ENCODE measurements around the gene PRKAG1.

- TF ChIP-seq, protein P1, sequence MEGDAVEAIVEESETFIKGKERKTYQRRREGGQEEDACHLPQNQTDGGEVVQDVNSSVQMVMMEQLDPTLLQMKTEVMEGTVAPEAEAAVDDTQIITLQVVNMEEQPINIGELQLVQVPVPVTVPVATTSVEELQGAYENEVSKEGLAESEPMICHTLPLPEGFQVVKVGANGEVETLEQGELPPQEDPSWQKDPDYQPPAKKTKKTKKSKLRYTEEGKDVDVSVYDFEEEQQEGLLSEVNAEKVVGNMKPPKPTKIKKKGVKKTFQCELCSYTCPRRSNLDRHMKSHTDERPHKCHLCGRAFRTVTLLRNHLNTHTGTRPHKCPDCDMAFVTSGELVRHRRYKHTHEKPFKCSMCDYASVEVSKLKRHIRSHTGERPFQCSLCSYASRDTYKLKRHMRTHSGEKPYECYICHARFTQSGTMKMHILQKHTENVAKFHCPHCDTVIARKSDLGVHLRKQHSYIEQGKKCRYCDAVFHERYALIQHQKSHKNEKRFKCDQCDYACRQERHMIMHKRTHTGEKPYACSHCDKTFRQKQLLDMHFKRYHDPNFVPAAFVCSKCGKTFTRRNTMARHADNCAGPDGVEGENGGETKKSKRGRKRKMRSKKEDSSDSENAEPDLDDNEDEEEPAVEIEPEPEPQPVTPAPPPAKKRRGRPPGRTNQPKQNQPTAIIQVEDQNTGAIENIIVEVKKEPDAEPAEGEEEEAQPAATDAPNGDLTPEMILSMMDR (IDR thresholded peaks at IDR 0.05), result no peak
- no peak for TF ChIP-seq EZH2 (IDR thresholded peaks at IDR 0.05; ENCODE audit: borderline replicate concordance, insufficient read depth, low read depth, low read length, poor library complexity, severe bottlenecking)
Observed at GRCh38 chr12:48961801-48962200, 56.8 kb downstream of the PRKAG1 start.

Data from B cell (primary cell).